T1000 (cell line): Measurements from ENCODE around the gene LSM4.
"Not testable (repeated sequence)": the region's sequence is repeated elsewhere in the genome, so short reads cannot be mapped to it uniquely, and the experiment has no call there.

Source experiments
- DNase-seq: peaks from one replicate; lab custom pipeline; 2025; ENCODE audit warnings: mixed read lengths; lab: John Stamatoyannopoulos, UW

The LSM4 gene

DNA sequence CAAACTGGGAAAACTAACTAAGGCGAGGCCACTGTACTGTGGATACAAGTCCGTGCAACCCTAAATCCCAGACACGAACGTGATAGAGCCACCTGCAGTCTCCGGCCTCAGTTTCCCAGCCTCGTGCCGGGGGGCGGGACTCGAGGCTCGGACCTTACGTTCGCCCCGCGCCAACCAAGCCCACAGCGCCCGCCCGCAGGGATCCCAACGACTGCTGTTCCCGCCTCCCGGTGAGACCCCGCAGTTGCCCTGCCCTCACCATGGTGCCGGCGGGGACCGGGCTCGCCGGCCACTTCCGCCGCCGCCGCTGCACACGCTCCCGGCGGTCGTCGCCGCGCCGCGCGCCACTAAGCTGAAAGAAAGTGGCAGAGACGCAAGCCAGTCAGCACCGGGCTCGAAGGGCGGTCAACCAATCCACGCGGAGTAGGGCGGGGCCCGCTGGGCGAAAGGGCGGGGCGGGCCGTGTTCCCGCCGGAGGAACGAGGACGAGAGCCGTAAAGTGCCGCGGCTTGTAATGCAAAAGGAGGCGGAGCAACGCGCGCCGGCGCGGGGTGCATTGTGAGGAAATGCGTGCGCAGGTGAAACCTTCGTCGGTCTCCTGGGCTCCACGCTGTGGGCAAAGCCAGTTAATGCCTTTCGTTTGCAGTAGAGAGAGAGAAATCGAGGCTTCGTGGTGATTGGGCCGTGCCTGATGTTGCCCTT lies at the start of gene LSM4:
Gene LSM4, minus strand, starts transcription at position 318 of the 702 bp plus-strand sequence. Its CDS starts 56 bp downstream, at position 262.
- peak; percentile 97 for DNase-seq

DNA sequence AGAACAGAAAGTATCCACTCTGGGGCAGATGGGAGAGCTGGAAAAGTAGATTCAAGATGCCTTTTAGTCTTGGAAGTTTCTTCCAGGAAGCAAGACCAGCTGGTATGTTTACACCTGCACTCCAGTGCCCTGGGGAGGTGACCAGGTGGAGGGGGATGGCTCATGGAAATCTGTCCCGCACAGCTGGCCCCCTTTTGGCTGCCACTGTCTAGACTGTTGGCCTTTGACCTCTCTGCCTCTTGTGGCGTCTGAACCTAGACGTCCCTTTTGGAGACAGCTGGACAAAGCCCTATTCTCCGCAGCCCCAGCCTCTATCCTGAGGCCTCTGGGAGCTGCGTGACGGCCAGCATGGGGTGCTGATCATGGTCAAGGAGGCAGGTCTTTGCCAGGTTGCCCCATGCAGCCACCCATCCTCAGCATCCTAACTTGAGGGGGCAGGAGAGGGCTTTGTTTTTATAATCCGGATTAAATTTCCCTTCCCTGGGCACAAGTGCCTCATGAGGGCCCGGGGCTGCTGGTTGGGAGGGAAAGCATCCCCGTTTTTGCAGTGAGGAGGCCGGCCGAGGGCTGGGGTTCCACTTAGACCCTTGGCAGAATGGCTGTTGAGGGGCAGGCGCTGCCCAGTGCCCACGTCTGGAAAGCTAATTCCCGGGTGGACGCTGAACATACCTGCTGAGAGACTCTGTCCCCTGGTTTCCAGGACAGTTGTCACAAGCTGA lies 45.8 kb upstream of the LSM4 start:
- no peak for DNase-seq

DNA sequence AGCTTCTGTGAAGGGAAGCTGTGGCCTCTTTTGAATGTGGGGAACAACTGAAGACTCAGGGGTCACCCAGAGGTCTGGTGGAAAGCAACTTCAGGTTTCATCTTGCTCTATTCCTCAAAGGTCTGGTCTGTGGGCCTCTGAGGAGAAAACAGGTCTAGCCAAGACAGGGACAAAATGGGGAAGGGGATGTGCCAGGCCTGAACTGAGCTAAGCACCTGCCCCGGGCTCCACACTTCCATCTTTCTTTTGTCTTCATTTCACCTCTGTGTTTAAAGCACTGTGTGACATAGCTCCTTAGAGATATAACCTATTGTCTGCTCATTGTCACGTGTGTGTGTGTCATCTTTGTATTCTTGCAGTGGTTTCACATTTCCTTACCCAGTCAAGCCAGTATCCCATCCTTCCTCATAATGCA lies 43.2 kb upstream of the LSM4 start:
- DNase-seq, result no peak

DNA sequence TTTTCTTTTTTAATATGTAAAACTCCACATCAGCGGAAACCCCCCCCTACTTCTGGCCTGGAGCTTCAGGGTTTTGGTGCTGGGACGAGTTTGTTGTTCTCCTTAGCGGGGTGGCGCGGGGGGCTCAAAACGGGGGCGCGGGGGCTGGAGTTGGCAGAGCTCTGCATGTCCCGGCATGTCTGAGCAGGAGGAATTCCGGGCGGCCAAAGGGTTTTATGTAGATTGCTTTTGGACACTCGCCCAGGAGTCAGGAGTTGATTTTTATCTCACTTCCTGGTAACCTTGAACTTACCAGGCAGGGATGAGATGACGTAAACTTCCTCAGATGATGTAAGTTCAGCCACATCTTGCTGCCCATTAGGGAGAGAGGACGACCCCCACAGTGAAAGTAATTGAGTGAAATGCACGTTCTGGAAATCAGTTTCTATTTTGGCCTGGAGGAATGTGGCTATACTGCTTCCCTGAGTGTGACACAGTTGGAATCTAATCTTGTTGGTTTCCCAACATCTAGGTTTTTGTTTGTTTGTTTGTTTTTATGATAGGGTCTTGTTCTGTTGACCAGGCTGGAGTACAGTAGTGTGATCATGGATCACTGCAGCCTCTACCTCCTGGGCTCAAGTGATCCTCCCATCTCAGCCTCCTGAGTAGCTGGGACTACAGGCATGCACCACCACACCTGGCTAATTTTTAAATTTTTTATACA lies 42.1 kb upstream of the LSM4 start:
- DNase-seq, result peak; percentile 69

DNA sequence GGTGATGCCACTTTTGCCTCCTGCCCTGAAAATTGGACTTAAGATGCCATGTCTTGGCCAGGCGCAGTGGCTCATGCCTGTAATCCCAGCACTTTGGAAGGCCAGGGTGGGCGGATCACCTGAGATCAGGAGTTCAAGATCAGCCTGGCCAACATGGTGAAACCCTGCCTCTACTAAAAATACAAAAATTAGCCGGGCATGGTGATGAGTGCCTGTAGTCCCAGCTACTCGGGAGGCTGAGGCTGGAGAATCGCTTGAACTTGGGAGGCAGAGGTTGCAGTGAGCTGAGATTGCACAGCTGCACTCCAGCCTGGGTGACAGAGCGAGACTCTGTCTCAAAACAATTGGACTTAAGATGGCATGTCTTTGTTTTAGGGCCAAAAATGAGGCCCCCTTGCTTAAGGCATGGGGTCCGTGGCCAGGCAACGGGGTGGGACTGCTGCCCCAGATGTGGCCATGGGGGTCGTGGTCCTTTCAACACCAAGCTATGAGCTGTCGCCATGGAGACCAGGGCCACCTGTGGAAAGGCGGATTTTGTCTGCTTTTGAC lies 41.5 kb upstream of the LSM4 start:
- not testable (repeated sequence) for DNase-seq

DNA sequence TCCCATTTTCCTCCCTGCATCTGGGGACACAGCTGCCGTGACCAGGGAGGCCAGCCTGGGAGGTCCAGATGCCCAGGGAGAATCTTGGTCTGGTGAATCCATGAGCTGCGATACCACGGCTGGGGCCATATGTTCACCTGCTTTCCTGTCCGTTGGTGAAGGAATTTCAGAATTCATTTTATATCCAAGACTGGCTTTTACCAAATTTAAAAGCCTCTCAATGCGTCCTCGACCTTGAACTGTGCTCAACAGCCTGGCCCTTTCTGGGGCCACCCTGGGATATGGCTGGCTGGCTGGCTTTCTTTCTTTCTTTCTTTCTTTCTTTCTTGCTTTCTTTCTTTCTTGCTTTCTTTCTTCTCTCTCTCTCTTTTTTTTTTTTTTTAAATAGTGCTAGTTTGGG lies 40.9 kb upstream of the LSM4 start:
- DNase-seq, result no peak

DNA sequence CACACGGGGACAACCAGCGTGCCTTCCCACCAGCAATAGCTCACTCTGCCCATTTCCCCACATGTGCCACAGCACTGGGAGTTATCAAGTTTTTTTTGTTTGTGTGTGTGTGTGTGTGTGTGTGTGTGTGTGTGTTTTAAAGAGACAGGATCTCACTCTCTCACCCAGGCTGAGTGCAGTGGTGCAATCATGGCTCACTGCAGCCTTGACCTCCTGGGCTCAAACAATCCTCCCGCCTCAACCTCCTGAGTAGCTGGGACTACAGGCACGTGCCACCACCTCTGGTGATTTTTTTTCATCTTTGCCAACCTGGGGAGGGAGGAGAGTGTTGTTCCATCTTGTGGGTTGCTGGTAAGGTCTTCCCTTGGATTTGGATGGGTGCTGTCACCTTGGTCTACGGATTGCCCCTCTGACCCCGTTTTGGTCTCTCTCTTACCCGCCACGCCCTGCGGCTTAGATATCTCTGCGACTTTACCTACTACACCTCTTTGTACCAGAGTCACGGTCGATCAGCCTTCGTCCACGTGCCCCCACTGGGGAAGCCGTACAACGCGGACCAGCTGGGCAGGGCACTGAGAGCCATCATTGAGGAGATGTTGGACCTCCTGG lies 40.2 kb upstream of the LSM4 start:
- no peak for DNase-seq

DNA sequence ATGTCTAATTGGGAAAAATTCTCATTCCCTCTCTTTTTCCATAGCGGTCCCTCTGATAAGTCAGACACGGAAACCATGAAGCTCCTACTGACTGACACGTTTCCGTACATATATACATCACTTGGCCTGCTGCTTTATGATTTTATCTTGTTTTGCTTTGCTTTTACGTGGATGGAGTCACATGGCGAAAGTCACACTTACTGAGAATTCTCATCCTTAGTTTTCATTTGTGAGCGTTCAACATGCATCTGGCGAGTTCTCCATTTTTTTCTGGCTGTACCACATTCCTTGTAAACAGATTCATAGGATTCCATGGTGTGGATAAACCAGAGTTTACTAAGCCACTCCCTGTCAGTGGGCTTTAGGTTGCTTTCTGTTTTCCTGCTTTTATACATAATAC lies 38.8 kb upstream of the LSM4 start:
- no peak for DNase-seq

DNA sequence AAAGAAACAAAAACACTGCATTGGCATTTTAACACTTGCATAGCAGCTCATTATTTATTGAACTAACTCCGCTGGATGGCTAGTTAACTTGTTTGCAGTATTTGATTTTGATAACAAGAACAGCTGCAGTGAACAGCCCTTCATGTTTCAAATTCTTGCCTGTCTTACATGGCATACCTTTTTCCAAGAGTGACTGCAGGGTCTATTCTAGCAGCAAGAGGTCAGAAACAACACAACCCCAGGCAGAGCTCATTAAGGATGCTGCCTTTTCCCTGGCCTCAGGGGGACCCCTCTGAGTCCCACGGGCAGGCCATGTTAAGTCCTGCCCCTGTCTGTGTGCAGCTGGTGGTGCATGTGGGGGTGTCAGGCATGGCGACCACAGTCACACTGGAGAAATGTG lies 34.2 kb upstream of the LSM4 start:
- DNase-seq, result no peak

DNA sequence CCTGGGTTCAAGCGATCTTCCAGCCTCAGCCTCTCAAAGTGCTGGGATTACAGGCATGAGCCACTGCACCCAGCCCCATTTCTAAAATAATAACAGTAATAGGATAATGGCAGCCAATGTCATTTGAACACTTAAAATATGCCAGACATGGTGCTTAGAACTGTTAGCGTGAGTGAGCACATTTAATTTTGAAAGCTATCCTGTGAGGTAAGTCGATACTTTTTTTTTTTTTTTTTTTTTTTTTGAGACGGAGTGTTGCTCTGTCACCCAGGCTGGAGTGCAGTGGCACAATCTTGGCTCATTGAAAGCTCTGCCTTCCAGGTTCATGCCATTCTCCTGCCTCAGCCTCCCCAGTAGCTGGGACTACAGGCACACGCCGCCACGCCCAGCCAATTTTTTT lies 31.9 kb upstream of the LSM4 start:
- DNase-seq, result not testable (repeated sequence)

DNA sequence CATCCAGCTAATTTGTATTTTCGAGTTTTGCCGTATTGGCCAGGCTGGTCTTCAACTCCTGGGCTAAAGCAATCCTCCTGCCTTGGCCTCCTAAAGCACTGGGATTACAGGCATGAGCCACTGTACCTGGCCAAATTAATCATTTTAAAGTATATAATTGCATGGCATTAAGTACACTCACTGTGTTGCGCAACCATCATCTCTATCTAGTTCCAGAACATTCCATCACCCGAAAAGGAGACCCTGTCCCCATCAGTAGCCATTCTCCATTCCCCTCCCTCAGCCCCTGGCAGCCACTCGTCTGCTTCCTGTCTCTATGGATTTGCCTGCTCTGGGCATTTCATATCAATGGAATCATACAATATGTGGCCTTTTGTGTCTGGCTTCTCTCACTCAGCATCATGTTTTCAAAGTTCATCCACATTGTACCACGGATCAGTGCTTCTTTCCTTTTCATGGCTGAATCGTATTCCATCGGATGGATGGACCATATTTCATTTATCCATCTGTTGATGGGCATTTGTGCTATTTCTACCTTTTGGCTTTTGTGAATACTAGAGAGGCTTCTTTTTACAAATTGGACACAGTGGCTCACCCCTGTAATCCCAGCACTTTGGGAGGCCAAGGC lies 30.6 kb upstream of the LSM4 start:
- no peak for DNase-seq

DNA sequence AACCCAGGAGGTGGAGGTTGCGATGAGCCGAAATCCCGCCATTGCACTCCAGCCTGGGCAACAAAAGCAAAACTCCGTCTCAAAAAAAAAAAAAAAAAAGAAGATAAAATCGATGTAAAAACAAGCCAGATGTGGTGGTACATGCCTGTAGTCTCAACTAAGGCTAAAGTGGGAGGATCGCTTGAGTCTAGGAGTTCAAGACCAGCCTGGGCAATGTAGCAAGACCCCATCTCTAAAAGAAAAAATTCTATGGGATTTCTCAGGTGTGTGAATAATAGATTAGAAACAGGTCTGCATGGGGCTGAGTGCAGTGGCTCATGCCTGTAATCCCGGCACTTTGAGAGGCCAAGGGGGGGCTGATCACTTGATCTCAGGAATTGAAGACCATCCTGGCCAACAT lies 28.7 kb upstream of the LSM4 start:
- DNase-seq, result no peak

DNA sequence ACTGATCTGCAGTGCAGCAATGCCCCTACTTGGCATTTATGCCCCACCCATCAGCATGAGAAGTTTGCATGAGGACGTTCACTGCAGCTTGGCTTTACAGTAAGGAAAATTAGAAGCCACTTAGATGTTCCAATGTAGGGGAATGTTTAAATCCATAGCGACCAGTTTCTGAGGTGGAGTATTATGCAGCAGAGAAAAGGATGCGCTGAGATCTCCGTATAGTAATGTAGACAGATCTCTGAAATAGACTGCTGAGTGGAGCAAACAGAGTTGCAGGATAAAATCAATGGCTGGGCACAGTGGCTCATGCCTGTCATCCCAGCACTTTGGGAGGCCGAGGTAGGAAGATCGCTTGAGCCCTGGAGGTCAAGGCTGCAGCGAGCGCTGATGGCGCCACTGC lies 27.6 kb upstream of the LSM4 start:
- no peak for DNase-seq

DNA sequence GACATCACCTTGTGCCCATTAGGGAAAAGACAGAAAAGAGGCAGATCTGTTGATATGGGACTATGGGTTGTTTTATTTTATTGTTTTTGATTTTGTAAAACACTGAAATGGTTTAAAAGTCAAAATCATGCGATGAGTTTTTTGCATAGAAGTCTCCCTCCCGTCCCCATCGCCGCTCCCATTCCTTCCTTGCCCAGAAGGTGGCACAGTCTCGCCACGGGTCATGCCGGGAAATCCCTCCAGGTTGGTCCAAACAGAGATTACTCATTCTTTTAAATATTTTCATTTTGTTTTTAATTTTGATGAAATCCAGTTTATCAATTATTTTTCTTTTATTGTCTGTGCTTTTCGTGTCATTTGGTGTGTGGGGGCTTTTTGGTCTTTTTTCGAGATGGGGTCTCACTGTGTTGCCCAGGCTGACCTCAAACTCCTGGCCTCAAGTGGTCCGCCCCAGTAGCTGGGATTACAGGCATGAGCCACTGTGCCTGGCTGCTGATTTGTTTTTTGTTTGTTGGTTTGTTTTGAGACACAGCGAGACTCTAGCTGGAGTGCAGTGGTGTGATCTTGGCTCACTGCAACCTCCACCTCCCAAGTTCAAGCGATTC lies 26.8 kb upstream of the LSM4 start:
- DNase-seq, result peak; percentile 36

DNA sequence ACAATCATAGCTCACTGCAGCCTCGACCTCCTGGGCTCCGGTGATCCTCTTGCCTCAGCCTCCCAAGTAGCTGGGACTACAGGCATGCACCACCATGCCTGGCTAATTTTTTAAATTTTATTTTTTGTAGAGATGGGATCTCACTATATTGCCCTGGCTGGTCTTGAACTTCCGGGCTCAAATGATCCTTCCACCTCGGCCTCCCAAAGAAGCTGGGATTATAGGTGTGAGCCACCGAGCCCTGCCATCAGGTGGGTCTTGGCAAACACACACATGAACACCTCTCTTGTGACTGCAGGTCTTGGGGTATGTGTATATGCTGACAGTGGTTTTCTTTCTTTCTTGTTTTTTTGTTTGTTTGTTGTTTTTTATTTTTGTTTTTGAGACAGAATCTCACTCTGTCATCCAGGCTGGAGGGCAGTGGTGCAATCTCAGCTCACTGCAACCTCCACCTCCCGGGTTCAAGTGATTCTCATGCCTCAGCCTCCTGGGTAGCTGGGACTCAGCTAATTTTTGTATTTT lies 26.0 kb upstream of the LSM4 start:
- DNase-seq, result not testable (repeated sequence)

DNA sequence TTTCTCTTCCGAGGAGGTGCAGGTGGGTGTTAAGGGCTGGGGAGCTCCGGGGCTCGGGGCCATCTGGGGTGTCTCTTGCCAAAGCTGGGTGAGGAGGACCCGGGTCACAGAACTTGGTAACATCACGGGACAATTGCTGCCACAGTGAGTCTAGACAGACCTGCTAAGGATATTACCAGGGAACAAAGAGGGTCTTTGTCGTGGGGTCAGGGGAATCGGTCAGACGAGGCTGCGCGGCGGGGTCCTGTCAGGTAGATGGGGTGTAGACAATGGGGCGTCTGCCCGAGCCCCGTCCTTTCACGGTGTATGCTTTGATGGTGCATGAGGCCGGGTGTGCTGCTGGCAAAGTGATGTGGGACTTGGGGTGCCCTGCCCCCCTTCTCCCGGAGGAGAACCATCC lies 25.3 kb upstream of the LSM4 start:
- no peak for DNase-seq

DNA sequence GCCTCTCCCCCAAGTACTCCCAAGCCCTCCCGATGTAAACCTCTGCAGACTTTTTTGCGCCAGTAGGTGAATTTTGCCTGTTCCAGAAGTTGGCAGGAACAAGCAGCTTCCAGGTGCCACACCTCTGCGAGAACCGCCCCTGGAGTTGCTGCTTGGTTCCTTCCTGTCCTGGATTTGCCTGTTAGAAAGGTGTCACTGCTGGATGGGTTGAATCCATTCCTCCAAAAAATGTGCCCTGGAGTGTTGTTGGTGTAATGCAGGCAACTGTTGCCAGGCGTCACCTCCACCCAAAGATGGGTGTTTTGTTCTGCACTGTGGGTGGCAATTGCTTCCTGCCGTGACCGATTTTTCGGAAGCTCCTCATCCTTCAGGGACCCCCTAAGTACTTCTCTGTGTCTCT lies 23.2 kb upstream of the LSM4 start:
- no peak for DNase-seq

DNA sequence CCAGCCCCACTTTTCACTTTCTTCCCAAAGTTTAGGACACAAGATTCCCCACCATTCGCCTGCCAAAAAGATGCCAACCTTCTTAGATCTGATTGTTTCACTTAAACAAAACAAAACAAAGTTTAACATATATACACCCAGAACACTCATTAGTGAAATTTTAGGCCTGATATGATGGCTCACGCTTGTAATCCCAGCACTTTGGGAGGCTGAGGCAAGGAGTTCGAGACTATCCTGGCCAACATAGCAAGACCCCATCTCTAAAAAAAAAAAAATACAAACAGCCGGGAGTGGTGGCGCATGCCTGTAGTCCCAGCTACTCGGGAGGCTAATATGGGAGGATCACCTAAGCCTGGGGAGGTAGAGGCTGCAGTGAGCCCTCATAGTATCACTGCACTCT lies 22.4 kb upstream of the LSM4 start:
- no peak for DNase-seq

DNA sequence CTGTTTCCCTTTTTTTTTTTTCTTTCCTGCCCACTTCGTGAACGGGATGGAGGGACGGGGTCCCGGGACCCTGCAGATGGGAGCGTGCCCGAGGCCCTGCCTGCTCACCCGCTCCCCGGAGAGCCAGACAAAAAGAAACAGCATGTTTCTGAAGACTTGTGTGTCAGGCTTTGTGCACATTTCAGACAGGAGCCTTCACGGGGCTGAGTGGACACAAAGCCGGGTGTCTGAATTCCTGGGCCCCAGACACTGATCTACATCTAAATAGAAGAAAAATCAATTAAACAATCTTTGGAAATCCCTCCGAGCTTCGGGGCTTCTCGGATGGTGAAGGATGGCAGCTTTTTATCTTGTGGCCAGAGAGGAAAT lies 21.7 kb upstream of the LSM4 start:
- no peak for DNase-seq

DNA sequence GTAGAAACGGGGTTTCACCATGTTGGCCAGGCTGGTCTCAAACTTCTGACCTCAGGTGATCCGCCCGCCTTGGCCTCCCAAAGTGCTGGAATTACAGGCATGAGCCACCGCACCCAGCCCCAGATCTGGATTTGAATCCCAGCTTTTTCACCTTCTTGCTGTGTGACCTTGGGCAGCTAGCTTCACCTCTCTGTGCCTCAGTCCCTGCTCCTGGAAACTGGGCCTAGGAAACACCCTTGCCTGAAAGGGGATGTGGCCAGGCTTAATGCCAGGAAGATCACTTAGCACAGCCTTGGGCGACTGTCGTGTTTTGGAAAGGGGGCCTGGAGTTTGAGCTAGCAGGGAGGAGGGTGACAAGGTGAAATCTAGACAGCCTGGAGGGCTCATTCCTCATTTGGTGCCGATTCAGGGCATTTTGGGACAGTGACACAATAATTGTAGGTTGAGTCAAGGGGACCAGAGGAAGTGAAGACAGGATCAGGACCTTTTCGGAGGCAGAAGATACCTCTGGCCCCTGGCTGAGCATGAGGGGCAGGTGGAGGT lies 19.3 kb upstream of the LSM4 start:
- DNase-seq, result no peak
